PC-3 (cell line): ENCODE data around the gene ANP32E.

ENCODE experiments used
- CTCF ChIP-seq: fragments of 300-600 bp; sonication (generic); conservative IDR thresholded peaks from 2 replicates; pipeline ENCODE4 v1.5.1; 2017; ENCODE audit warnings: antibody characterized with exemption, low read depth, mild to moderate bottlenecking, low read length
- EZH2 ChIP-seq: fragments of 300-600 bp; sonication (generic); IDR thresholded peaks from one replicate; pipeline ENCODE4 v1.6.1; 2017; ENCODE audit warnings: antibody characterized with exemption, mild to moderate bottlenecking, low read length; ENCODE audit not compliant: unreplicated experiment
- EZH2phosphoT487 ChIP-seq: fragments of 300-600 bp; sonication (generic); IDR thresholded peaks from 2 replicates; pipeline ENCODE4 v1.6.1; 2018; ENCODE audit warnings: mild to moderate bottlenecking, antibody characterized with exemption, low read length, borderline replicate concordance

DNA sequence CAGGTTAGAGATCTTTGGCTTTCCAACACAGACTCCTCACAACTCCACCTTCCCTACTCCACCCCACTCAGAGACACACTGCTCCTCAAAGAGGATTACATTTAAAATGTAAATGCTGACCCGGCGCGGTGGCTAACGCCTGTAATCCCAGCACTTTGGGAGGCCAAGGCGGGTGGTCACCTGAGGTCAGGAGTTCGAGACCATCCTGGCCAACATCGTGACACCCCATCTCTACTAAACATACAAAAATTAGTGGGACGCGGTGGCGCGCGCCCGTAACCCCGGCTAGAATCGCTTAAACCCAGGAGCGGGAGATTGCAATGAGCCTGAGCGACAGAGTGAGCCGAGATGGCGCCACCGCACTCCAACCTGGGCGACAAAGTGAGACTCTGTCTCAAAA lies 1.8 kb upstream of the ANP32E start:
- no peak for TF ChIP-seq CTCF
- TF ChIP-seq EZH2phosphoT487: no peak
- TF ChIP-seq EZH2: no peak
